Activated naive CD8-positive, alpha-beta T cell treated with anti-CD3 and anti-CD28 coated beads for 36 hours (primary cell): ENCODE data around the gene ZFYVE19. TPM values are rescaled to one million over a fixed set of nuclear protein-coding genes. Genes with fewer than 3 reads are reported as not detected.
"Not testable (repeated sequence)": the region's sequence is repeated elsewhere in the genome, so short reads cannot be mapped to it uniquely, and the experiment has no call there.

Experiments
- DNase-seq: peaks from one replicate; pipeline ENCODE4 v3.0.0; 2021
- H3K27ac Mint-ChIP-seq: one replicate; pipeline ENCODE4 v1.8.0; 2022; ENCODE audit warnings: mild to moderate bottlenecking, moderate library complexity, mixed read lengths
- H3K27me3 Mint-ChIP-seq: one replicate; pipeline ENCODE4 v1.8.0; 2022; ENCODE audit warnings: mild to moderate bottlenecking, mixed read lengths
- H3K36me3 Mint-ChIP-seq: one replicate; pipeline ENCODE4 v1.8.0; 2021; ENCODE audit warnings: mild to moderate bottlenecking, mixed read lengths
- H3K4me1 Mint-ChIP-seq: one replicate; pipeline ENCODE4 v1.8.0; 2021; ENCODE audit warnings: mixed read lengths
- H3K4me3 Mint-ChIP-seq: one replicate; pipeline ENCODE4 v1.8.0; 2022; ENCODE audit warnings: mild to moderate bottlenecking, moderate library complexity, mixed read lengths
- H3K9me3 Mint-ChIP-seq: one replicate; pipeline ENCODE4 v1.8.0; 2022; ENCODE audit warnings: mixed read lengths
- total RNA-seq, 2 experiments: library from RNA; stranded (reverse); gene quantifications; one replicate each; pipeline ENCODE4 v1.2.3, GENCODE V29; 2021

The ZFYVE19 gene
- total RNA-seq, 2 experiments from 2014 or later, result 20.1 to 20.8 TPM

- Mint-ChIP-seq H3K36me3 (no peaks in the 10 kb centered on the region), H3K4me1 (peaks cover 15% of the 10 kb centered on the region), H3K9me3 (no peaks in the 10 kb centered on the region), H3K27ac (no peak overlapping the region), H3K4me3 (peak overlapping the region; percentile 83), H3K27me3 (peaks cover 23% of the 10 kb centered on the region)
- no peak for DNase-seq
Observed at GRCh38 chr15:40845036-40845435, 38.1 kb downstream of the ZFYVE19 start.

DNA sequence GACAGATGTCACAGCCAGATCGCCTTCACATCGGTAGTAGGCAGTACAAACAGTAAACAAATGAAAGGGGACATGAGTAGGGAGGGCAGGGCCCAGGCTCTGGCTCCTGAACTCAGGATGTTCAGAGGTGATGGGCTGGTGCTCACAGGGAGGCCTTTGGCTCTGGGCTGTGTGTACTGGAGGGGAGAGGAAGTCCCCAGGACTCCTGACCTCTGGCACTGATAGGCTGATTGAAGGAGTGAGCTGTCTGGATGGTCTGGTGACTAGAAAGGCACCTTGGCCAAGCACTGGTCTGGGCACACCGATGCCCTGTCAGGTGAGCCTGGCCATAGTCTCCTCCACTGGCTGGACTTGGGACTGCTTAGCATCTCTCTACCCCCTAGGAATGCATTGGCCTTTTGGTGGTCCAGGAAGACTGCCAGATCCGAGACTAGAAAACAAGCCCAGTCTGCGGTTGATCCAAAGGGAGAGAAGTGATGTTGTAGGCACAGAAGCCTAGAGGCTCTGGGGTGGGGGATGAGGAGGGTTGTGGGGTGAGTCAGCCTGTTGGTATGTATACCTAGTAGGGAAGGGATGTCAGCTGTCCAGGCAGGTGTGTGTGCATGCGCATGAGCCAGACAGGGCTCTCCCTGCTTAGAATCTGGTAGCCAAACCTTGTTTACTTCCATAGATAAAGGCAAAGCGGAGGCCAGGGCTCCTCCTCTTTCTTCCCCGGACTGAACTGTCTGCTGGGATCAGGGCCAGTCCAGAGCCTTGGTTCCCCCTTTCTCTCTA, 38.8 kb downstream of the ZFYVE19 start:
- peaks cover 23% of the 10 kb centered on the region for H3K27me3 Mint-ChIP-seq
- no peaks in the 10 kb centered on the region for H3K36me3 Mint-ChIP-seq
- no peak overlapping the region for H3K27ac Mint-ChIP-seq
- DNase-seq, result no peak
- H3K4me1 Mint-ChIP-seq, result peaks cover 15% of the 10 kb centered on the region
- H3K4me3 Mint-ChIP-seq, result no peak overlapping the region
- H3K9me3 Mint-ChIP-seq, result no peaks in the 10 kb centered on the region

GRCh38 chr15:40846841-40847222, 39.9 kb downstream of the ZFYVE19 start:
- no peak for DNase-seq
- Mint-ChIP-seq H3K27ac (no peak overlapping the region), H3K4me3 (no peak overlapping the region), H3K36me3 (no peaks in the 10 kb centered on the region), H3K9me3 (no peaks in the 10 kb centered on the region), H3K27me3 (peaks cover 23% of the 10 kb centered on the region), H3K4me1 (peaks cover 15% of the 10 kb centered on the region)

DNA sequence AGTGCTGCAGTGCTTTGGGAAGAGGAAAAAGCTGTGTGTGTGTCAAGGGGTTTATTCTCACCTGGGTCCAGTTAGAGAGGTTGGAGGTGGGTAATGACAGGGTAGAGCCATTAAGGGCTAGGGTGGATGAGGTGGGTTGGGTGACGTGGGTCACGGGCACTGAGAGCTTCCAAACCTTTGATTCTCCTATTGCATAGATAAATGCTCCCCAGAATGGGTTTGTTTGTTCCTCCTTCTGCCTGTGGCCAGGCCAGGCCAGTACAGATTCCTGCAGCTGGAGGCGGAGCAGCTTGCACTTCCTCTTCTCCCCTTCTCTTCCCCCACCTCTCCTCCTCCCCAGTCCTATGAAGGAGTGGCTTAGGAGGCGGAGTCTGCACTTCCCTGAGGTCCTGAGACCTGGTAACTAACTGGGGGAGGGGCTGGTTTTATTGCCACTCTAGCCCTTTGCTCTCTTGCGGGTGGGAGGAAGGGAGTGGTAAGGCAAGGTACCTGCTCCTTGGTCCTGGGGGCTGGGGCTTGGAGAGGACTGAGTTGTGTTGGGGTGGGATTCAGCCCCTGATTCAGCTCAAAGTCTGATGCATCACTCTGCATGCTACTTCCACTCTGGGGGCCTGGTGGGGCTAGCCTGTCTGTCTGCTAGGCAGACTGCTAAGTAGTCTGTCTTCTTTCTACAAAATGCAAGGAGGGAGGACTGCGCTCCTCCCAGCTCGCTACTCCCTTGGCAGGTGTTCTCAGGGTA, 40.5 kb downstream of the ZFYVE19 start:
- H3K27me3 Mint-ChIP-seq, result peaks cover 23% of the 10 kb centered on the region
- no peak for DNase-seq
- no peaks in the 10 kb centered on the region for H3K36me3 Mint-ChIP-seq
- no peak overlapping the region for H3K27ac Mint-ChIP-seq
- H3K4me1 Mint-ChIP-seq, result peaks cover 15% of the 10 kb centered on the region
- no peak overlapping the region for H3K4me3 Mint-ChIP-seq
- H3K9me3 Mint-ChIP-seq, result no peaks in the 10 kb centered on the region

DNA sequence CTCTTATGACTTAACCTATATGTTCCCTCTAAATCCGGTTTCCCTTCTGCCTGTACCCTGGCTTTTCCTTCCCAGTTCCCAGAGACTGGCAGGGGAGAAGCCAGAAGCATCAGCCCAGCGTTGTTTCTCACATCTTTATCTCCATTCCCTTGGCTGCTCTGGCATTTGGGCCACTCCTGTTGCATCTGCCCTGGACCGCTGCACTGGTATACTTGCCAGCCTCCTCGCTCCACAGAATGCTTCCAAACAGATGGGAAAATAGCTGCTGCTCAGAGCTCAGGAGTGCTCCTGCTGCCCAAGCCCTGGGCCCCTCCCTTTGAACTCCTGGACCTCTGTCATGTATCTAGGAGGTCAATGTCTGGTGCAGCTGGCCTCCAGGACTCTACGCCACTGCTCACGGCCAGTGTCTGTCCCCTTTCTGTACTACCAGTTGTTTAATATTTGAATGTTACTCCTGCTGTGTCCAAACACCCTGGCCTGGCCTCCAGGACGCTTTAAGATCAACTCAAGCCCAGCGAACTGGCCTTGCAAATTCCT, 43.8 kb downstream of the ZFYVE19 start:
- Mint-ChIP-seq H3K27ac (no peak overlapping the region), H3K36me3 (no peaks in the 10 kb centered on the region), H3K4me3 (no peak overlapping the region), H3K27me3 (peaks cover 4% of the 10 kb centered on the region), H3K9me3 (no peaks in the 10 kb centered on the region), H3K4me1 (peaks cover 10% of the 10 kb centered on the region)
- DNase-seq, result no peak

GRCh38 chr15:40852529-40852928, 45.6 kb downstream of the ZFYVE19 start:
- no peaks in the 10 kb centered on the region for H3K4me1 Mint-ChIP-seq
- H3K4me3 Mint-ChIP-seq, result no peak overlapping the region
- H3K27me3 Mint-ChIP-seq, result no peaks in the 10 kb centered on the region
- no peak overlapping the region for H3K27ac Mint-ChIP-seq
- H3K36me3 Mint-ChIP-seq, result no peaks in the 10 kb centered on the region
- DNase-seq, result no peak
- no peaks in the 10 kb centered on the region for H3K9me3 Mint-ChIP-seq

DNA sequence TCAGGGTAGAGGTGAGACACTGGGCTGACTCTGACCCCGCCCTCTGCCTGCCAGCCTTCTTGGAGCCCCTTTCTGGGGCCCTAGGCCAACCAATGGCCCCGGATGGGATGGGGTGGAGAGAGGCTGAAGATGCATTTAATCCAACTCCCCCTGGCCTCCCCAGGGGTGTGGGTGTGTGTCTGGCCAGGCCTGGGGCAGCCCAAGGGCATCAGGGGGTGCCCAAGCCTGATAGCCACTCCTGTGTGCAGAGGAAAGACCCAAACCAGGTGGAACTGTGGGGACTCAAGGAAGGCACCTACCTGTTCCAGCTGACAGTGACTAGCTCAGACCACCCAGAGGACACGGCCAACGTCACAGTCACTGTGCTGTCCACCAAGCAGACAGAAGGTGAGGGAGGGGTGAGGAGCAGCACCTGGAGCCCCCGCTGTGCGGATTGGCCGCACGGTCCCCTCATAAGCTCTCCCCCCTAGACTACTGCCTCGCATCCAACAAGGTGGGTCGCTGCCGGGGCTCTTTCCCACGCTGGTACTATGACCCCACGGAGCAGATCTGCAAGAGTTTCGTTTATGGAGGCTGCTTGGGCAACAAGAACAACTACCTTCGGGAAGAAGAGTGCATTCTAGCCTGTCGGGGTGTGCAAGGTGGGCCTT, 46.5 kb downstream of the ZFYVE19 start:
- Mint-ChIP-seq H3K9me3 (no peaks in the 10 kb centered on the region), H3K36me3 (no peaks in the 10 kb centered on the region), H3K4me1 (peaks cover 3% of the 10 kb centered on the region), H3K27me3 (no peaks in the 10 kb centered on the region), H3K4me3 (no peak overlapping the region), H3K27ac (no peak overlapping the region)
- DNase-seq, result no peak

- no peaks in the 10 kb centered on the region for H3K9me3 Mint-ChIP-seq
Observed at GRCh38 chr15:40854161-40854560, 47.3 kb downstream of the ZFYVE19 start.

GRCh38 chr15:40855706-40856234, 48.9 kb downstream of the ZFYVE19 start:
- Mint-ChIP-seq H3K36me3 (no peaks in the 10 kb centered on the region), H3K9me3 (no peaks in the 10 kb centered on the region), H3K27ac (no peak overlapping the region), H3K27me3 (no peaks in the 10 kb centered on the region), H3K4me3 (no peak overlapping the region), H3K4me1 (peaks cover 6% of the 10 kb centered on the region)
- DNase-seq, result no peak

More at GRCh38 chr15:40854161-40854560, 47.3 kb downstream of the ZFYVE19 start:
- H3K27ac Mint-ChIP-seq, result no peak overlapping the region
- H3K4me3 Mint-ChIP-seq, result no peak overlapping the region
- no peak for DNase-seq
- no peaks in the 10 kb centered on the region for H3K36me3 Mint-ChIP-seq
- H3K27me3 Mint-ChIP-seq, result no peaks in the 10 kb centered on the region
- peaks cover 3% of the 10 kb centered on the region for H3K4me1 Mint-ChIP-seq

DNA sequence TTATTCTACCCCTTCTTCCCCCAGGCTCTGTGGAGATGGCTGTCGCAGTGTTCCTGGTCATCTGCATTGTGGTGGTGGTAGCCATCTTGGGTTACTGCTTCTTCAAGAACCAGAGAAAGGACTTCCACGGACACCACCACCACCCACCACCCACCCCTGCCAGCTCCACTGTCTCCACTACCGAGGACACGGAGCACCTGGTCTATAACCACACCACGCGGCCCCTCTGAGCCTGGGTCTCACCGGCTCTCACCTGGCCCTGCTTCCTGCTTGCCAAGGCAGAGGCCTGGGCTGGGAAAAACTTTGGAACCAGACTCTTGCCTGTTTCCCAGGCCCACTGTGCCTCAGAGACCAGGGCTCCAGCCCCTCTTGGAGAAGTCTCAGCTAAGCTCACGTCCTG, 49.9 kb downstream of the ZFYVE19 start:
- Mint-ChIP-seq H3K4me3 (no peak overlapping the region), H3K9me3 (no peaks in the 10 kb centered on the region), H3K4me1 (peaks cover 6% of the 10 kb centered on the region), H3K27ac (no peak overlapping the region), H3K27me3 (no peaks in the 10 kb centered on the region), H3K36me3 (no peaks in the 10 kb centered on the region)
- no peak for DNase-seq

DNA sequence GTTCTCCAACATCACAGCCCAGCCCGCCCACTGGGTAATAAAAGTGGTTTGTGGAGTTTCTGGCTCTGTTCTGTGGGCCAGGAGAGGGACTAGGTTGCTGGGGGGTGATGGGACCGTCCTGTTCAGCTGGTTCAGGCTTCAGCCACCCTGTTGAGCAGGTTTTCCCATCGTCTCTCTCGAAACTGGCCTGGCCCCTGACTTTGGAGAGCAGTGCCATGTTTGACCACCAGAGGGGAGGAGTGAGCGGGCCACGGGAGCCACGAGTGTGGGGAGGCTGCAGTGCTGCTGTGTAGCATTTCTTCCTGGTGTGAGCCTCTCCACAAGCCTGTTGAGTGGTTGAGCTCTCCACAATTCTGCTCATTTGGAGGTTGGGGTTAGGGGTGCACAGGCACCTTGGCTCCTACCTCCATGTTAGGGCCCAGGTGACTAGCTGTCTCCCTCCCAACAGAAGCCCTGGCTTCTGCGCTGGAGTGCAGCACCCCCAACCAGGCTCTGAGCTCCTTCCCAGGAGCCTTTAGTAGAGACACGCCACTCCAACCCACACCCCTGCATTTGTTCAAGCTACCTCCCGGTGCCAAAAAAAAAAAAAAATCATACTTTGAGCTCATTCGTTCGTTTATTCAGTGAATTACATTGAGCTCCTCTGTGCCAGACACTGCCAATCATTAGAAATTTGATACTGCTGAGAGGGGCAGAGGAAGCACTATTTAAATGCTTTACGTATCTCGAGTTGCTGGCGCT, 50.9 kb downstream of the ZFYVE19 start:
- Mint-ChIP-seq H3K27me3 (no peaks in the 10 kb centered on the region), H3K4me3 (no peak overlapping the region), H3K27ac (no peak overlapping the region), H3K4me1 (peaks cover 6% of the 10 kb centered on the region), H3K9me3 (no peaks in the 10 kb centered on the region), H3K36me3 (no peaks in the 10 kb centered on the region)
- peak; percentile 80 for DNase-seq

DNA sequence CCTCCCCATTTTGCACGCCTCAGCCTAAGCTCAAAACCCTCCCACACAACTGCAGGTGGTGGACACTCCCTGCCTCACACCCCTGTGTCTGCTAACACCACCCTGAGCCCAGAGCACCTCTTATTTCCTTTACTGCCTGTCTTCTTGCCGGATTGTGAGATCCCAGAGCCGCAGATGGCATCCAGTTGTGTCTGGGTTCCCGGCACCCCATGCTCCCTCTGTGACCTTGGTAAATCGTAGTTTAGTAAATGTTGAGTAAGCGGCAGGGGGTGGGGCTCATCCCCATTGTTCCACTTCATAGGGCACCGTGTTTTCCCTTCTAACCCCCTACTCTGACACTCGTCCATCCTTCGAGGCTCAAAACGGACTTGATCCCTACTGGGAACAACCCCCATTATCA, 51.8 kb downstream of the ZFYVE19 start:
- no peaks in the 10 kb centered on the region for H3K36me3 Mint-ChIP-seq
- no peaks in the 10 kb centered on the region for H3K9me3 Mint-ChIP-seq
- H3K4me1 Mint-ChIP-seq, result peaks cover 6% of the 10 kb centered on the region
- no peak overlapping the region for H3K27ac Mint-ChIP-seq
- no peaks in the 10 kb centered on the region for H3K27me3 Mint-ChIP-seq
- no peak for DNase-seq
- no peak overlapping the region for H3K4me3 Mint-ChIP-seq

DNA sequence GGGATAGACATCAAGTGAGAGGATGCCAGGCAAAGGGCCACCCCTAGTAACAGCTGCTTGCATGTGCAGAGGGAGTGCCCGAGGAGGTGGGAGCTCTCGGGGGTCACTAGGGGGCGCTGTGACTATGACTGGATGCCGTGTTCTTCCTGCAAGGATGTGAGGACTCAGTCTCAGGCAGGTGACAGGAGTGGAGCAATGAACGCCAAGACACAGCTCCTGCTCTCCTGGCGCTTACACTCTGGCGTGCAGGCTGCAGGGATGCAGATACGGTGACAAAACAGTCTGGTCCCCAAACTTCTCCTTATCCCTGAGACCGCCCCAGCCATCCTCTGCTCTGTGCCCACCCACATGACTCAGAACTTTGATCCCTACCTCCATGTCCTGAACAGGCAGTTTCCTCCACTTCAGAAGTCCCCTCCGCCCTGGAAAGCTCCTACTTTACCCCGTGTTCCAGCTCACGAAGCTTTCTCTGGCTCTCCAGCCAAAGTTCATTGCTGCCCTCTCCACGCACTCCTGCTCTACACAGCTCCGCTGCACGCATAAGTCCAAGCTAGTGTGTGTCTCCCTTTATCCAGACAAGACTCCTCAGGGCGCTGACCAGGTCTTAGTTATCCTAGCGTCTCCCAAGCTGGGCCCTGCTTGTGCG, 52.4 kb downstream of the ZFYVE19 start:
- Mint-ChIP-seq H3K36me3 (no peaks in the 10 kb centered on the region), H3K4me3 (no peak overlapping the region), H3K27ac (no peak overlapping the region), H3K9me3 (no peaks in the 10 kb centered on the region), H3K4me1 (peaks cover 6% of the 10 kb centered on the region), H3K27me3 (no peaks in the 10 kb centered on the region)
- DNase-seq, result peak; percentile 82

DNA sequence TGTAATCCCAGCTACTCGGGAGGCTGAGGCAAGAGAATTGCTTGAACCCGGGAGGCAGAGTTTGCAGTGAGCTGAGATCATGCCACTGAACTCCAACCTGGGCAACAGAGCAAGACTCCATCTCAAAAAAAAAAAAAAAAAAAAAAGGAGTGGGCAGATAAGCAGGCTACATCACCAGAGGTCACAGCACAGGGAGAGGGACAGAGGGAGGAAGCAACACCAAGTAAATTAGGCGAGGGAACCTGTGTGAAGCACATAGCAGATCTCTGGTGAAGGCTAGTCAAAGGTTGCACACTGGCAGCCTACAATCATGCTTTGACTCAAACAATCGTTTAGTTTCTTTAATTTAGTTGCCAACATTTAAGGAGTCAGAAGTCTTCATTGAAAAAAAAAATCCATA, 54.3 kb downstream of the ZFYVE19 start:
- not testable (repeated sequence) for H3K9me3 Mint-ChIP-seq, H3K27me3 Mint-ChIP-seq, H3K27ac Mint-ChIP-seq, H3K4me3 Mint-ChIP-seq, H3K4me1 Mint-ChIP-seq, H3K36me3 Mint-ChIP-seq, DNase-seq
